ENCODE measurements around the gene ANKRD16.

DNA sequence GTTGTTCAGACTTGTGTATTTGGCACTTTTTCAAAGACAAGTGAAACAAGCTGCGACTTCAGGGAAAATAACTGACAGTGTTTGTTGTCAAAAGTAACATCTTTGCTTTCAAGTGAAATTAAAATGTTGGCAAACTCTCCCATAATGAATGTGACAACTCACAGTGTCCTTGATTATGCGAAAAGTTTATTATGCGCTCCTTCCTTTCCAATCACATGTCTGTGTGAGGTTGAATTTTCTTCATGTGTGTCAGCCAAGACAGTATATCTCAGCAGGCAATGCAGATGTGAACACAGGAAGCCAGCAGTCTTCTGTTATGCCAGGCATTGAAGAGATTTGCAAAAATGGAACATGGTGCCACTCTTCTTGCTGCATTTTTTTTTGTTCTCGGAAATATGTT lies 29.1 kb upstream of the ANKRD16 start:
- TF ChIP-seq, protein P1, sequence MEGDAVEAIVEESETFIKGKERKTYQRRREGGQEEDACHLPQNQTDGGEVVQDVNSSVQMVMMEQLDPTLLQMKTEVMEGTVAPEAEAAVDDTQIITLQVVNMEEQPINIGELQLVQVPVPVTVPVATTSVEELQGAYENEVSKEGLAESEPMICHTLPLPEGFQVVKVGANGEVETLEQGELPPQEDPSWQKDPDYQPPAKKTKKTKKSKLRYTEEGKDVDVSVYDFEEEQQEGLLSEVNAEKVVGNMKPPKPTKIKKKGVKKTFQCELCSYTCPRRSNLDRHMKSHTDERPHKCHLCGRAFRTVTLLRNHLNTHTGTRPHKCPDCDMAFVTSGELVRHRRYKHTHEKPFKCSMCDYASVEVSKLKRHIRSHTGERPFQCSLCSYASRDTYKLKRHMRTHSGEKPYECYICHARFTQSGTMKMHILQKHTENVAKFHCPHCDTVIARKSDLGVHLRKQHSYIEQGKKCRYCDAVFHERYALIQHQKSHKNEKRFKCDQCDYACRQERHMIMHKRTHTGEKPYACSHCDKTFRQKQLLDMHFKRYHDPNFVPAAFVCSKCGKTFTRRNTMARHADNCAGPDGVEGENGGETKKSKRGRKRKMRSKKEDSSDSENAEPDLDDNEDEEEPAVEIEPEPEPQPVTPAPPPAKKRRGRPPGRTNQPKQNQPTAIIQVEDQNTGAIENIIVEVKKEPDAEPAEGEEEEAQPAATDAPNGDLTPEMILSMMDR (IDR thresholded peaks at IDR 0.05; ENCODE audit: low read depth, low read length): no peak
- TF ChIP-seq POLR2A (IDR thresholded peaks at IDR 0.05; ENCODE audit: extremely low read depth, insufficient read length): no peak
